ENCODE data around the gene CHD1L. TPM values are rescaled to one million over a fixed set of nuclear protein-coding genes. Genes with fewer than 3 reads are reported as not detected.
A peak's percentile ranks its signal among the peaks of the same experiment; 100 is the strongest.

Gene CHD1L
- total and polyA plus RNA-seq, 4 experiments from 2014 or later, result 17.1 to 31.6 (median 24.2) TPM

DNA sequence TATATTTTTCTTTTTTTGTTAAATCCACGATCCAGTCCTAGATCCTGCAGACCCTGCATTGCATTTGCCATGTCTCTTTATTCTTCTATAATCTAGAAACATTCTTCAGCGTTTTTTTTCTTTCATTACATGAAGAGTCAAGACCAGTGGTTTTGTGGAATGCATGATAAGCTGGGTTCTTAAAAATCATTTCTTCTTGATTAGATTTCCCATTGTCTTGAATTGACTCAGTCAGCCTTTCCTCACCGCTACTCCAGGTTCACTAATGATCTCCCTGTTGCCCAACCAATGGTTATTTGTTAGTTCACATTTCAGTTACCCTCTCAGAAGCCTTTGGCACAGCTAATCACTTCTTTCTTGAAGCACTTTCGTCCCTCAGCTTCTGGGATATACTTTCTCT is 25.2 kb downstream of the CHD1L start:
- peak overlapping the region in 1 of 7 donors; percentile 32 for H3K27ac Mint-ChIP-seq
- Histone ChIP-seq H3K27ac (ENCODE audit: low read depth, low read length) (no peak overlapping the region), H3K9me3 (ENCODE audit: control insufficient read depth in 1 of 2, low read length in 2 of 2) (no peaks in the 10 kb centered on the region), H3K4me1 (ENCODE audit: insufficient read depth, low read length) (no peaks in the 10 kb centered on the region), H3K4me3 (ENCODE audit: low read length in 2 of 2) (no peak overlapping the region), H3K36me3 (ENCODE audit: insufficient read depth, low read length) (peaks cover 25% of the 10 kb centered on the region), H3K27me3 (ENCODE audit: insufficient read depth, low read length) (no peaks in the 10 kb centered on the region)
- peaks cover 53 to 85% of the 10 kb centered on the region in 2 donors for H3K36me3 Mint-ChIP-seq
- POLR2A ChIA-PET (ENCODE audit: partially characterized antibody), result no interaction called here
- H3K9me3 Mint-ChIP-seq, result no peaks in the 10 kb centered on the region
- intact Hi-C loops (cut with micrococcal nuclease), result no loop called here
- H3K27me3 Mint-ChIP-seq, result no peaks in the 10 kb centered on the region
- CTCF ChIA-PET (ENCODE audit: partially characterized antibody), result no interaction called here
- no peak overlapping the region for H3K4me3 Mint-ChIP-seq
- no peaks in the 10 kb centered on the region for H3K4me1 Mint-ChIP-seq
- no peak for DNase-seq

DNA sequence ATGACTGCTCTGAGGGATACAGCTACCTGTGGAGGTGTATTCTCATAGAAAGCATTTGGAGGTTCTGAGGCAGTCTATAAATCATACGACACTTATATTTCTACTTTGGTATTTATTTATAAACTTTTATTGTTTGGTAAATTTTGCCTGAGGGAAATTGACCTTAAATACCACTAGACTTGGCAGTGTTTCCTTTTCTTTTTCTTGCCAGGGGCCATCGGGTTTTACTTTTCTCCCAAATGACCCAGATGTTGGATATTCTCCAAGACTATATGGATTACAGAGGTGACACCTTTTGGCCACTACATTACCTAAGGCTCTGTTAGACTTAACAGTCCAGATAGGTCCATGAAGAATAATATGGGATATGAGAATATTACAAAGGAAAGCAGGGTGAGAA is 28.2 kb downstream of the CHD1L start:
- Histone ChIP-seq H3K27ac (ENCODE audit: low read depth, low read length) (no peak overlapping the region), H3K36me3 (ENCODE audit: insufficient read depth, low read length) (peaks cover 24% of the 10 kb centered on the region), H3K4me3 (ENCODE audit: low read length in 2 of 2) (no peak overlapping the region), H3K9me3 (ENCODE audit: control insufficient read depth in 1 of 2, low read length in 2 of 2) (no peaks in the 10 kb centered on the region), H3K27me3 (ENCODE audit: insufficient read depth, low read length) (no peaks in the 10 kb centered on the region), H3K4me1 (ENCODE audit: insufficient read depth, low read length) (no peaks in the 10 kb centered on the region)
- Mint-ChIP-seq H3K9me3 (no peaks in the 10 kb centered on the region), H3K27ac (no peak overlapping the region), H3K4me3 (no peak overlapping the region), H3K36me3 (peaks cover 56 to 78% of the 10 kb centered on the region in 2 donors), H3K27me3 (no peaks in the 10 kb centered on the region), H3K4me1 (peaks cover 0 to 6% (median 4%) of the 10 kb centered on the region in 4 donors)
- CTCF ChIA-PET (ENCODE audit: partially characterized antibody), result interaction anchor here (1.0 to 1.2 kb wide), 2 partner anchors 27 to 622 kb away, joined by 3 to 4 read pairs; no protein-coding TSS in a partner anchor
- POLR2A ChIA-PET (ENCODE audit: partially characterized antibody), result no interaction called here
- intact Hi-C loops (cut with micrococcal nuclease), result no loop called here
- no peak for DNase-seq

DNA sequence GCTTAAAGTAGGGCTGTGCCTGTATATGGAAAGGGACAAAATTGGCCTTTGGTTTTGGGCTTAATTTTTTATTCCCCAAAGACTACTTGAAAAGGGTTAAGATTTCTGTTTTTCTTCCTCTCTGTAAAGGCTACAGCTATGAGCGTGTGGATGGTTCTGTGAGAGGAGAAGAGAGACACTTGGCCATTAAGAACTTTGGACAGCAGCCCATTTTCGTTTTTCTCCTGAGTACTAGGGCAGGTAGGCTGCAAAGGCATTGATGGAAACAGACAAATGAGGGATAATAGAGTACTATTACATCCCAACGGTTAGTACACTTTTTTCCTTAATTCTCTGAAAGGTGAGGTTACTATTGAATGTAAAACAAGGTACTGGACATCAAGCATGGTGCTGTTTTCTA is 29.6 kb downstream of the CHD1L start:
- H3K36me3 ChIP-seq (ENCODE audit: insufficient read depth, low read length), result peaks cover 31% of the 10 kb centered on the region
- no peak overlapping the region for H3K4me3 Mint-ChIP-seq

DNA sequence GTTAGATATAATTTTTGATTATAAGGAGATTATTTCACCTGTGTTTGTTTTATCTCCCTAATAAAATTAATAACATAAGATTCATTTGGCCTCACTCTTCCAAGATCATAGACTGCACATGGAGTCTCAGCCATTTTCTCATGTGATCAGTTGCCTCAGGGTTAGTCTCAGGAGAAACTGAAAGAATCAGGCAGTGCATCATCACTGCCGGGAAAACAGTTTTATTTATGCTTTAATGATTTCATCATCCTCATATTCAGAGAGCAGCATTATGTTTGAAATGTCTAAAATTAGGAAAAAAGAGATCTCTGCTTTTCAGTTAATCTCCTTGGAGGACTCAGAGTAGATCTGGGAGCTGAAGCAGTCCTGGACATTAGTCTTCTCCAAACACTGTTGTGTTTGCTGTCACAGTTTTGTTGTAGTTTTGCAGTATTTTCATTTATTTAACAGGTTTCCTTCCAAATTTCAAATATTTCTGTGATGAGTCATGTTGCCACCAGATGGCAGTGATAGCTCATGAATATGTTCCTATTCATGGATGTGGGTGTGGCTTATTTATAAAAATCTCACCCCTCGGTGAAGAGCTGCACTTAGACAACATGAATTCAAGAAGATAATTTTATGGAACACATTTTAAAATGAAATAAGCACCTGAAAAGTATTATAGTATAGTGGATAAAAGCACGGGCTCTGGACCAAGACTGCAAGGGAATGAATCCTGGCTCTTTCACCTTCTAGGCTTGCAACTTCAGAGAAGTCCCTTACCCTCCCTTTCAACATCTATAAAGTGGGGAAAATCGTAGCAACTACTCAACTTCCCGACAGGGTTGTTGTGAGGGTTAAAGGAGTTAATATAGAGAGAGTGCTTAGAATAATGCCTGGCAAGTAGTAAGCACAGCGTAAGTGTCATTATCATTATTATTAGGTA is 31.2 kb downstream of the CHD1L start:
- H3K4me1 Mint-ChIP-seq, result peaks cover 0 to 6% (median 4%) of the 10 kb centered on the region in 4 donors
- DNase-seq, result peak in 4 of 5 donors; percentile 36 to 45 (median 44)
- no peaks in the 10 kb centered on the region for H3K9me3 ChIP-seq (ENCODE audit: control insufficient read depth in 1 of 2, low read length in 2 of 2)
- H3K36me3 Mint-ChIP-seq, result peaks cover 54 to 73% of the 10 kb centered on the region in 2 donors
- H3K27me3 ChIP-seq (ENCODE audit: insufficient read depth, low read length), result no peaks in the 10 kb centered on the region
- H3K36me3 ChIP-seq (ENCODE audit: insufficient read depth, low read length), result peaks cover 36% of the 10 kb centered on the region
- no peak overlapping the region for H3K27ac Mint-ChIP-seq
- ChIA-PET POLR2A (ENCODE audit: partially characterized antibody) (no interaction called here), CTCF (ENCODE audit: partially characterized antibody) (interaction anchor here (0.7 to 4.7 kb wide), 13 partner anchors 9 to 619 kb away, joined by 3 to 37 read pairs (median 5); no protein-coding TSS in a partner anchor)
- no peaks in the 10 kb centered on the region for H3K4me1 ChIP-seq (ENCODE audit: insufficient read depth, low read length)
- no peak overlapping the region for H3K27ac ChIP-seq (ENCODE audit: low read depth, low read length)
- no peak overlapping the region for H3K4me3 ChIP-seq (ENCODE audit: low read length in 2 of 2)
- no peaks in the 10 kb centered on the region for H3K9me3 Mint-ChIP-seq
- intact Hi-C loops (cut with micrococcal nuclease), result loop anchor here (1.0 kb wide), 1 partner anchor 619 kb away; no protein-coding TSS in a partner anchor
- H3K27me3 Mint-ChIP-seq, result no peaks in the 10 kb centered on the region
- H3K4me3 Mint-ChIP-seq, result no peak overlapping the region

More for the DNA sequence above, 29.6 kb downstream of the CHD1L start:
- intact Hi-C loops (cut with micrococcal nuclease), result no loop called here
- ChIA-PET POLR2A (ENCODE audit: partially characterized antibody) (no interaction called here), CTCF (ENCODE audit: partially characterized antibody) (interaction anchor here (0.8 to 4.7 kb wide), 6 partner anchors 13 to 117 kb away, joined by 3 to 37 read pairs (median 4); no protein-coding TSS in a partner anchor)
- no peak overlapping the region for H3K27ac ChIP-seq (ENCODE audit: low read depth, low read length)
- DNase-seq, result no peak
- no peak overlapping the region for H3K4me3 ChIP-seq (ENCODE audit: low read length in 2 of 2)
- Mint-ChIP-seq H3K36me3 (peaks cover 60 to 81% of the 10 kb centered on the region in 2 donors), H3K9me3 (no peaks in the 10 kb centered on the region), H3K27me3 (no peaks in the 10 kb centered on the region), H3K27ac (no peak overlapping the region), H3K4me1 (peaks cover 0 to 6% (median 4%) of the 10 kb centered on the region in 4 donors)
- no peaks in the 10 kb centered on the region for H3K27me3 ChIP-seq (ENCODE audit: insufficient read depth, low read length)
- no peaks in the 10 kb centered on the region for H3K9me3 ChIP-seq (ENCODE audit: control insufficient read depth in 1 of 2, low read length in 2 of 2)
- no peaks in the 10 kb centered on the region for H3K4me1 ChIP-seq (ENCODE audit: insufficient read depth, low read length)

DNA sequence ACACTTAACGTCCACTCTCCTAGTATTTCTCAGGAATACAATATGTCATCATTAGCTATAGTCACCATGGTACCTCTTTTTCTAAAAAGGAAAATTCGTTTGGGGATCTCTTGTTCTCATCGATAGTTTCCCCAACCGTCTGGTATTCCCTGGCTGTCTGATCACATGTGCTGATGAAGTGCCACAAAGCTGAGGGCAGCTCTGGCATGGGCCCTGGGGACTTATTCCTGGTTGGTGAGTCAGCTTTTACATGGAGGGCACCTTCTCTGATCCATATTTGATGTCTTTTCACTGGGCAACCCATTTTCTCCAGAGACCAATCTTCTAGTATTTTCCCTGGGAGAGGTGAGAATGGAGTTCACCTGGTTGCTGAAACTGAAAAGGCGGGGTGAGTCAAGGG is 39.5 kb downstream of the CHD1L start:
- Mint-ChIP-seq H3K4me1 (no peaks in the 10 kb centered on the region), H3K27ac (no peak overlapping the region), H3K27me3 (no peaks in the 10 kb centered on the region), H3K36me3 (peaks cover 59 to 60% of the 10 kb centered on the region in 2 donors), H3K9me3 (no peaks in the 10 kb centered on the region), H3K4me3 (no peak overlapping the region)
- peaks cover 58% of the 10 kb centered on the region for H3K36me3 ChIP-seq (ENCODE audit: insufficient read depth, low read length)
- ChIA-PET POLR2A (ENCODE audit: partially characterized antibody) (no interaction called here), CTCF (ENCODE audit: partially characterized antibody) (interaction anchor here (1.2 to 2.1 kb wide), 3 partner anchors 8 to 611 kb away, joined by 3 to 7 read pairs (median 4); no protein-coding TSS in a partner anchor)
- DNase-seq, result no peak
- H3K4me3 ChIP-seq (ENCODE audit: low read length in 2 of 2), result no peak overlapping the region
- H3K9me3 ChIP-seq (ENCODE audit: control insufficient read depth in 1 of 2, low read length in 2 of 2), result no peaks in the 10 kb centered on the region
- intact Hi-C loops (cut with micrococcal nuclease), result no loop called here
- H3K27me3 ChIP-seq (ENCODE audit: insufficient read depth, low read length), result no peaks in the 10 kb centered on the region
- no peaks in the 10 kb centered on the region for H3K4me1 ChIP-seq (ENCODE audit: insufficient read depth, low read length)
- no peak overlapping the region for H3K27ac ChIP-seq (ENCODE audit: low read depth, low read length)

DNA sequence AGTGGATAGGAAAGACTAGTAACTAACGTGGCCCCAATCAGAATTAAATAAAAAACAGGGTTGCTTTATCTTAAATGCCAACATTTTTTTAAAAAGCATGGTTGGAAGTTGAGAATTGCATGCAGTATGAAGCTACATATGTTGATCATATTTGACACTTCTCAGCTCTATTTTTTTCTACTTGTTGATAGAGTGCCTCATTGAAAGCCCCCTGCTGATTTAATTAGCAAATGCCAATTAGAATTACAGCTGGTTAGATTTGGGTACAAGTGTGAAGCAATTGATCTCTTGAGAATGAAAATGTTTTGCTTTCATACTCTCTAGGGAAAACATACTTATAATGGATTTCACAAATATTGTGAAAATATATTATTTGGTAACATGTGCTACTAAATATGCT is 40.5 kb downstream of the CHD1L start:
- intact Hi-C loops (cut with micrococcal nuclease), result no loop called here
- Mint-ChIP-seq H3K9me3 (no peaks in the 10 kb centered on the region), H3K36me3 (peaks cover 60 to 61% of the 10 kb centered on the region in 2 donors), H3K4me1 (no peaks in the 10 kb centered on the region), H3K4me3 (no peak overlapping the region), H3K27me3 (no peaks in the 10 kb centered on the region), H3K27ac (no peak overlapping the region)
- ChIA-PET POLR2A (ENCODE audit: partially characterized antibody) (no interaction called here), CTCF (ENCODE audit: partially characterized antibody) (interaction anchor here (2.1 kb wide), 1 partner anchor 9 kb away, joined by 7 read pairs; no protein-coding TSS in a partner anchor)
- H3K36me3 ChIP-seq (ENCODE audit: insufficient read depth, low read length), result peaks cover 61% of the 10 kb centered on the region
- H3K4me3 ChIP-seq (ENCODE audit: low read length in 2 of 2), result no peak overlapping the region
- no peaks in the 10 kb centered on the region for H3K27me3 ChIP-seq (ENCODE audit: insufficient read depth, low read length)
- no peak for DNase-seq
- H3K9me3 ChIP-seq (ENCODE audit: control insufficient read depth in 1 of 2, low read length in 2 of 2), result no peaks in the 10 kb centered on the region
- H3K27ac ChIP-seq (ENCODE audit: low read depth, low read length), result no peak overlapping the region
- no peaks in the 10 kb centered on the region for H3K4me1 ChIP-seq (ENCODE audit: insufficient read depth, low read length)

DNA sequence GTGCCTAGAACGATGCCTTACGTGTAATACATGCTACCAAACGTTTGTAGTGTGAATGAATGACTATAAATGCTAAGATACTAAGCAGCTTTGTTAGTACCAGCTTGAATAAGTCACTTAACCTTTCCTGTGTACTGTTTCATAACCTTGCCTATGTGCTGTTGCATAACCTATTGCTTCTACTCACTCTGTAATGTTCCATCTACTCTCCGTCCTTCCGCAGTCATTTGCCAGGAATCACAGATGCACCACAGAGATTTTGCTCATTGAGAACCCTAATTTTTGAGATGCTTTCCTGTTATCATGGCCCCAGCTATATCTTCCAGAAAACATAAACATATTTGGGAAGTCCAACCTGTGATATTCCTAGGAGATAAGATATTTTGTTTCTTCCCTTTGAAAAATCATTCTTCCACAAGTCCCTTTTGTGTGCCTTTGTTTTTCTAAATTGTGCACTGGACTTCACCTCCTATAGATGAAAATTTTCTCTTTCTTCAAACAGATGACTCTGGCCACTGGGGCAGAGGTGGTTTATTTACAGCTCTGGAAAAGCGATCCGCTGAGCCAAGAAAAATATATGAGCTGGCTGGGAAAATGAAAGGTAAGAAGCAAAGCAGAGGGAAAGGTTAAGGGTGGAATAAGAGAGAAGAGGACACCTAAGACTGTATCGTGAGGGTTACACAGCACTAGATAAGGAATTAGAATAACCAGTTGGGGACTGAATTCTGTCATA is 44.8 kb downstream of the CHD1L start:
- no peak overlapping the region for H3K4me3 ChIP-seq (ENCODE audit: low read length in 2 of 2)
- H3K9me3 ChIP-seq (ENCODE audit: control insufficient read depth in 1 of 2, low read length in 2 of 2), result no peaks in the 10 kb centered on the region
- Mint-ChIP-seq H3K27me3 (no peaks in the 10 kb centered on the region), H3K4me3 (no peak overlapping the region), H3K27ac (peak overlapping the region in 1 of 7 donors; percentile 29), H3K4me1 (no peaks in the 10 kb centered on the region), H3K36me3 (peaks cover 94 to 97% of the 10 kb centered on the region in 2 donors), H3K9me3 (no peaks in the 10 kb centered on the region)
- no peak for DNase-seq
- H3K27ac ChIP-seq (ENCODE audit: low read depth, low read length), result no peak overlapping the region
- CTCF ChIA-PET (ENCODE audit: partially characterized antibody), result interaction anchor here (1.2 to 1.5 kb wide), 2 partner anchors 13 to 15 kb away, joined by 4 to 5 read pairs; no protein-coding TSS in a partner anchor
- no peaks in the 10 kb centered on the region for H3K27me3 ChIP-seq (ENCODE audit: insufficient read depth, low read length)
- intact Hi-C loops (cut with micrococcal nuclease), result no loop called here
- POLR2A ChIA-PET (ENCODE audit: partially characterized antibody), result no interaction called here
- H3K36me3 ChIP-seq (ENCODE audit: insufficient read depth, low read length), result peaks cover 57% of the 10 kb centered on the region
- H3K4me1 ChIP-seq (ENCODE audit: insufficient read depth, low read length), result no peaks in the 10 kb centered on the region

Measured in CD4-positive, alpha-beta memory T cell (primary cell).